Panc1 (cell line): ENCODE data around the gene ARX. TPM values are rescaled to one million over a fixed set of nuclear protein-coding genes. Genes with fewer than 3 reads are reported as not detected.

Source experiments
- ATAC-seq: fragments of 200-7000 bp; cut with Tn5 transposase; 2 replicates; pipeline ENCODE4 v1.9.1; 2020; ENCODE audit warnings: mild to moderate bottlenecking, moderate library complexity
- BruUV-seq: library from RNA; stranded (reverse); fragments of 400-500 nt; replicated peaks from 2 replicates; lab custom pipeline; 2021; lab: Mats Ljungman, UMichigan
- CTCF ChIA-PET: fragments of 300-600 bp; sonication (Branson Sonifier 250); formaldehyde crosslinking; loops from one replicate; lab custom pipeline; 2022; ENCODE audit warnings: antibody characterized with exemption; lab: Charles Lee
- POLR2A ChIA-PET: fragments of 300-600 bp; sonication (Branson Sonifier 250); formaldehyde crosslinking; loops from one replicate; lab custom pipeline; 2022; ENCODE audit warnings: antibody characterized with exemption; lab: Charles Lee
- DNase-seq: peaks from one replicate; pipeline ENCODE4 v3.0.0-alpha.2; 2010; ENCODE audit warnings: low read depth, low spot score
- H3K27ac ChIP-seq: 2 replicates; pipeline ENCODE4 v1.5.1; 2011; ENCODE audit warnings: mild to moderate bottlenecking, low read length, inconsistent platforms
- H3K27me3 ChIP-seq: fragments of 200-500 bp; sonication (Bioruptor generic); 2 replicates; pipeline ENCODE4 v1.6.0; 2014; ENCODE audit warnings: low read length, inconsistent platforms; ENCODE audit not compliant: control insufficient read depth, insufficient read depth
- H3K36me3 ChIP-seq: fragments of 200-500 bp; sonication (Bioruptor generic); 2 replicates; pipeline ENCODE4 v1.5.1; 2014; ENCODE audit warnings: inconsistent platforms, mild to moderate bottlenecking, low read length, moderate library complexity; ENCODE audit not compliant: control insufficient read depth, insufficient read depth
- H3K4me1 ChIP-seq: 2 replicates; pipeline ENCODE4 v1.5.1; 2011; ENCODE audit warnings: inconsistent platforms, mild to moderate bottlenecking, low read length, moderate library complexity; ENCODE audit not compliant: control insufficient read depth, insufficient read depth
- H3K4me3 ChIP-seq, 2 experiments: 2 replicates each; pipeline ENCODE4 v1.5.1; 2011 to 2012; ENCODE audit warnings: low read depth in 2 of 2, low read length in 2 of 2, mild to moderate bottlenecking in 2 of 2, inconsistent platforms in 1 of 2, moderate library complexity in 1 of 2
- H3K9me3 ChIP-seq: fragments of 200-500 bp; sonication (Bioruptor generic); 2 replicates; pipeline ENCODE4 v1.5.1; 2014; ENCODE audit warnings: low read depth, mild to moderate bottlenecking, inconsistent platforms, low read length, moderate library complexity; ENCODE audit not compliant: control insufficient read depth, insufficient read depth
- CTCF ChIP-seq: fragments of 450-650 bp; IDR thresholded peaks from 2 replicates; pipeline ENCODE4 v1.5.1; 2017; ENCODE audit warnings: mild to moderate bottlenecking
- POLR2AphosphoS5 ChIP-seq: IDR thresholded peaks from 2 replicates; pipeline ENCODE4 v1.6.1; 2012; ENCODE audit warnings: mild to moderate bottlenecking, low read depth, low read length, moderate library complexity
- REST ChIP-seq, 2 experiments: IDR thresholded peaks; 2 replicates each; pipeline ENCODE4 v1.6.1; 2011 to 2012; ENCODE audit warnings: low read depth in 2 of 2, control low read depth in 1 of 2, low read length in 1 of 2, mild to moderate bottlenecking in 1 of 2, moderate library complexity in 1 of 2; ENCODE audit not compliant: insufficient read depth in 1 of 2
- SIN3A ChIP-seq: IDR thresholded peaks from 2 replicates; pipeline ENCODE4 v1.6.1; 2012; ENCODE audit warnings: low read depth, mild to moderate bottlenecking, low read length, moderate library complexity, borderline replicate concordance; ENCODE audit not compliant: insufficient read depth
- TCF7L2 ChIP-seq: IDR thresholded peaks from 2 replicates; pipeline ENCODE4 v1.6.1; 2011; ENCODE audit warnings: mild to moderate bottlenecking, low read depth, low read length, inconsistent platforms
- in situ Hi-C: cut with HindIII; loops from 2 replicates; pipeline ENCODE4 v1.10.0; 2016; ENCODE audit warnings: low sequenced_read_pairs, low pct_unique_long_range_greater_than_20kb
- intact Hi-C: fragments of 100-400 bp; cut with micrococcal nuclease; formaldehyde crosslinking; loops from one replicate; pipeline ENCODE4 v1.10.0; 2022; ENCODE audit not compliant: unreplicated experiment
- total RNA-seq: library from RNA; stranded (reverse); gene quantifications from one replicate; pipeline ENCODE4 v1.2.1, GENCODE V29; 2021; ENCODE audit not compliant: unreplicated experiment

The ARX gene
- total RNA-seq, 1 experiment from 2014 or later = 0.15 TPM

DNA sequence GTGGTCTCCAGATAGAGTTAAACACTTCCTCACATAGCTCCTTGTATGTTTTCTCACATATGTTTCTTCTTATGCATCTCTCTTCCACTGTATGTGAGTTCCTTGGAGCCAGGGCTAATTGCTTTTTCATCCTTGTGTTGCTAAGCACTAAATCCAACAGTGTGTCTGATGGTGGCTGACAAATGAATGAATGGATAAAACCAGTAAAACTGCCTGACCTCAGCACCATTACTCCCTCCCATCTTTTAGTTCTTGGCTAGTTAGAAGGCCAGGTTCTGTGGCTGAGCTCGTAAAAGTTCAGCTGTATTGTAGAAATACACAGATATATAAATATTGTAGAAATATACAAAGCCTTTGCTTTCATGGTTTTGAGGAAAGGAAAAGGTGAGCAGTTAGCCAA lies 50.4 kb downstream of the ARX start:
- ATAC-seq = no peak
- POLR2A ChIA-PET = no interaction called here
- CTCF ChIA-PET = no interaction called here

GRCh38 chrX:24963823-24964222 lies 51.9 kb downstream of the ARX start:
- TF ChIP-seq TCF7L2 (no peak), REST (IDR thresholded peaks at IDR 0.05; ENCODE audit: insufficient read depth in 1 of 2, low read depth in 2 of 2, low read length in 1 of 2) (no peak), SIN3A (no peak), CTCF (no peak), POLR2AphosphoS5 (no peak)
- POLR2A ChIA-PET = no interaction called here
- Histone ChIP-seq H3K9me3 (no peaks in the 10 kb centered on the region), H3K4me1 (no peaks in the 10 kb centered on the region), H3K4me3 (no peak overlapping the region), H3K27me3 (no peaks in the 10 kb centered on the region), H3K36me3 (no peaks in the 10 kb centered on the region), H3K27ac (no peak overlapping the region)
- CTCF ChIA-PET = no interaction called here
- intact Hi-C loops (no loop called here), in situ Hi-C loops (no loop called here)
- no TSS peak for BruUV-seq
- DNase-seq (no peak), ATAC-seq (no peak)

More for the DNA sequence above, 50.4 kb downstream of the ARX start:
- intact Hi-C loops (no loop called here), in situ Hi-C loops (no loop called here)
- Histone ChIP-seq H3K36me3 (no peaks in the 10 kb centered on the region), H3K27me3 (no peaks in the 10 kb centered on the region), H3K9me3 (no peaks in the 10 kb centered on the region), H3K4me1 (no peaks in the 10 kb centered on the region), H3K27ac (no peak overlapping the region), H3K4me3 (no peak overlapping the region)
- no TSS peak for BruUV-seq
- DNase-seq = no peak
- TF ChIP-seq REST (IDR thresholded peaks at IDR 0.05; ENCODE audit: insufficient read depth in 1 of 2, low read depth in 2 of 2, low read length in 1 of 2) = no peak
